Neuronal stem cell (in vitro differentiated cells): Measurements from ENCODE around the gene ZFAND2B.

Experiments
- DNase-seq: peaks from one replicate; pipeline ENCODE4 v3.0.0-alpha.2; 2013; ENCODE audit warnings: low spot score
- H2AFZ ChIP-seq: one replicate; pipeline ENCODE4 v1.6.1; 2013; ENCODE audit warnings: mild to moderate bottlenecking, low read length, inconsistent platforms
- H2AK5ac ChIP-seq: 2 replicates; pipeline ENCODE4 v1.6.1; 2013; ENCODE audit warnings: low read depth, mild to moderate bottlenecking, inconsistent platforms, low read length, moderate library complexity, mixed read lengths
- H2BK120ac ChIP-seq: 2 replicates; pipeline ENCODE4 v1.6.1; 2013; ENCODE audit warnings: low read depth, mild to moderate bottlenecking, inconsistent platforms, low read length, moderate library complexity, mixed read lengths
- H2BK12ac ChIP-seq: one replicate; pipeline ENCODE4 v1.6.1; 2013; ENCODE audit warnings: low read length, inconsistent platforms
- H2BK15ac ChIP-seq: 2 replicates; pipeline ENCODE4 v1.6.1; 2013; ENCODE audit warnings: mild to moderate bottlenecking, low read length, inconsistent platforms, mixed read lengths
- H2BK5ac ChIP-seq: one replicate; pipeline ENCODE4 v1.6.1; 2013; ENCODE audit warnings: inconsistent platforms, mild to moderate bottlenecking, low read length, moderate library complexity
- H3K14ac ChIP-seq: one replicate; pipeline ENCODE4 v1.6.1; 2013; ENCODE audit warnings: low read length, inconsistent platforms
- H3K18ac ChIP-seq: 2 replicates; pipeline ENCODE4 v1.6.1; 2013; ENCODE audit warnings: low read length, inconsistent platforms
- H3K23ac ChIP-seq: 2 replicates; pipeline ENCODE4 v1.6.1; 2013; ENCODE audit warnings: low read depth, mild to moderate bottlenecking, mixed read lengths, low read length, inconsistent platforms; ENCODE audit not compliant: poor library complexity
- H3K27ac ChIP-seq: replicated peaks from 3 replicates; pipeline ENCODE4 v1.5.1; 2013; ENCODE audit warnings: low read length, inconsistent platforms
- H3K27me3 ChIP-seq, 3 experiments: 2 replicates each; pipeline ENCODE4 v1.6.1; 2013; ENCODE audit warnings: low read length in 3 of 3, mild to moderate bottlenecking in 2 of 3, inconsistent platforms in 1 of 3, low read depth in 1 of 3, mixed read lengths in 1 of 3, moderate library complexity in 1 of 3; ENCODE audit not compliant: control insufficient read depth in 3 of 3, insufficient read depth in 3 of 3
- H3K36me3 ChIP-seq, 2 donors: replicated peaks in 1 of 2; 2 replicates each; pipeline ENCODE4 v1.6.1; 2013; ENCODE audit warnings: low read length in 2 of 2; ENCODE audit not compliant: control insufficient read depth in 2 of 2, insufficient read depth in 2 of 2
- H3K4ac ChIP-seq: 2 replicates; pipeline ENCODE4 v1.6.1; 2013; ENCODE audit warnings: inconsistent platforms, mild to moderate bottlenecking, low read length, moderate library complexity
- H3K4me1 ChIP-seq, 2 donors: 1 replicate in 1 of 2; 2 replicates in 1 of 2; pipeline ENCODE4 v1.6.1; 2013; ENCODE audit warnings: low read length in 2 of 2, low read depth in 1 of 2; ENCODE audit not compliant: control insufficient read depth in 2 of 2, insufficient read depth in 1 of 2
- H3K4me2 ChIP-seq: one replicate; pipeline ENCODE4 v1.6.1; 2013; ENCODE audit warnings: mild to moderate bottlenecking, low read length, inconsistent platforms; ENCODE audit not compliant: insufficient read depth, poor library complexity, severe bottlenecking
- H3K4me3 ChIP-seq, 2 donors: 2 replicates each; pipeline ENCODE4 v1.5.1; 2013; ENCODE audit warnings: low read length in 2 of 2, mild to moderate bottlenecking in 2 of 2, inconsistent platforms in 1 of 2, moderate library complexity in 1 of 2
- H3K79me1 ChIP-seq: one replicate; pipeline ENCODE4 v1.6.1; 2013; ENCODE audit warnings: low read depth, mild to moderate bottlenecking, inconsistent platforms, low read length, moderate library complexity
- H3K9ac ChIP-seq: one replicate; pipeline ENCODE4 v1.6.1; 2013; ENCODE audit warnings: mild to moderate bottlenecking, low read depth, low read length, inconsistent platforms; ENCODE audit not compliant: poor library complexity
- H3K9me3 ChIP-seq, 2 donors: replicated peaks in 1 of 2; 2 replicates each; pipeline versions ENCODE3 to v1.6.1; 2013; ENCODE audit warnings: low read length in 2 of 2, mild to moderate bottlenecking in 2 of 2, inconsistent platforms in 1 of 2, low read depth in 1 of 2, mixed read lengths in 1 of 2, moderate library complexity in 1 of 2; ENCODE audit not compliant: control insufficient read depth in 2 of 2, insufficient read depth in 1 of 2
- H4K8ac ChIP-seq: one replicate; pipeline ENCODE4 v1.6.1; 2013; ENCODE audit warnings: low read depth, mild to moderate bottlenecking, inconsistent platforms, low read length, moderate library complexity
- H4K91ac ChIP-seq: one replicate; pipeline ENCODE4 v1.6.1; 2013; ENCODE audit warnings: low read length, low read depth, mild to moderate bottlenecking, inconsistent platforms; ENCODE audit not compliant: poor library complexity
- WGBS, 2 donors: extraction: QIAGEN DNeasy Blood & Tissue Kit; methylation state at CpG; one replicate each; pipeline ENCODE4 v1.1.7; 2013; ENCODE audit warnings: missing lambda C conversion rate in 2 of 2, mixed read lengths in 1 of 2; ENCODE audit not compliant: insufficient read length in 2 of 2, insufficient replicate concordance in 1 of 2; ENCODE audit errors: extremely low coverage in 2 of 2; 5-methylcytosine and 5-hydroxymethylcytosine counted together

ZFAND2B gene

GRCh38 chr2:219221957-219222518 lies 15.5 kb downstream of the ZFAND2B start:
- no peak for DNase-seq
- no peak overlapping the region for H3K4ac ChIP-seq
- no peak overlapping the region for H3K23ac ChIP-seq
- no peaks in the 10 kb centered on the region for H3K9me3 ChIP-seq
- H3K36me3 ChIP-seq: peaks cover 49 to 69% of the 10 kb centered on the region in 2 donors
- peaks cover 7 to 12% of the 10 kb centered on the region in 2 donors for H3K4me1 ChIP-seq
- H2BK12ac ChIP-seq: no peak overlapping the region
- H4K91ac ChIP-seq: no peak overlapping the region
- no peak overlapping the region for H4K8ac ChIP-seq
- H2BK15ac ChIP-seq: no peak overlapping the region
- WGBS, 2 donors: no CpG with 5 or more reads among the region's 16 CpGs
- H3K4me2 ChIP-seq: no peak overlapping the region
- peaks cover 5% of the 10 kb centered on the region for H3K79me1 ChIP-seq
- H2AK5ac ChIP-seq: no peak overlapping the region
- no peak overlapping the region for H3K9ac ChIP-seq
- no peak overlapping the region for H3K18ac ChIP-seq
- H3K14ac ChIP-seq: no peak overlapping the region
- no peak overlapping the region for H3K4me3 ChIP-seq
- peak overlapping the region; percentile 66 for H2BK5ac ChIP-seq
- no peaks in the 10 kb centered on the region for H3K27me3 ChIP-seq
- H2AFZ ChIP-seq: no peak overlapping the region
- no peak overlapping the region for H2BK120ac ChIP-seq
- H3K27ac ChIP-seq: no peak overlapping the region

DNA sequence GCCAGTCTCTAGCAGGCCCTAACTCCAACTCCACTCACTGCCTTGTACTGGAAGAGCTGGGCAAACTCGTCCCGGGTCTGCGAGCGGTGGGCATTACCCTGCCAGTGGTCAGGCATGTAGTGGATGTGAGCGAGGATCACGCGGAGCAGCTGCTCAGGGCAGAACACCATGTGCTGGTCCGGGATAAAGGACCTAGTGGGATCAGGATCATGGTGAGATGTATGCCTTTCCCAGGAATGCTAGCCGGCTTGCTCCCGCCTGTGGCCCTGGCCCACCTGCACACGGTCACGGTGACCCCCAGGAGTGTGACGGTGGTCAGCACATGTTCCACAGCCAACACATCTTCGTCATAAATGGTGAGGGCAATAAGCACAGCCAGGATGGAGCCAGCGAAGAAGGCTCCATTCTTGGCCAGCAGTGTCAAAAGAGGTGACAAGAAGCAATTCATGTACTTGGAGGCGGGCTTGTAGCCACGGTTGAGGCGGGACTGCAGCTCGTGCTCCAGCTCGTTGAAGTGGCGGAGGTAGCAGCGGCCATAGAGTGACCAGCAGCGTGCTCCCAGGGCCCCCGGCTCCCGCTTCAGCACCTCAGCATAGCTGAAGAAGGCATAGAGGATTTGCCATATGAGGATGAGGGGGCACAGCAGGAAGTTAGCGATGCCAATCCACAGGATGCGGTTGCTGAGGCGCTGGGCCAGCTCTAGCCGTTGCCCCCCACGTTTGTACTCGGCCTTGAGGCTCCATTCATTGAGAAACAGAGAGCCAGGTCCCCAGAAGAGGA lies 17.4 kb downstream of the ZFAND2B start:
- peak overlapping the region; percentile 48 for H3K23ac ChIP-seq
- no peak overlapping the region for H2BK120ac ChIP-seq

DNA sequence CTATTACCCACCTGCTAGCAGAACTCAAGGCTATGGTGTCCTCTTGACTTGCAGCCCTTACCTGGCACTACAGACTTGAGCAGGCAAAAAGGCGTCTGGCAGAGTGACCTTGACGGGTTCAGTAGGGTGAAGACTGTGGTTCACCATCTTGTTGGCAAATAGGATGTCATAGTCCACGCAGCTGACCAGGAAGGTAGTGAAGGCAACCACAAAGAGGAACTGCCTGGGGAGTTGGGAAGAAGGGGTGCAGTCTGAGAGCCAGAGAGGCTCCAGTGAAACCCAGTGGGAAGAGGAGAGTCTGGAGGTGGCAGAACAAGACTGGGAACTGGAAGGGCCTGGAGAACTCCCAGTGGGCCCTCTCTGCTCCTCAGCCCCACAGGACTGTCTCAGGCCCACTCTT lies 18.8 kb downstream of the ZFAND2B start:
- H3K4me2 ChIP-seq: no peak overlapping the region
- H3K14ac ChIP-seq: no peak overlapping the region
- H3K27ac ChIP-seq: no peak overlapping the region
- no peaks in the 10 kb centered on the region for H3K9me3 ChIP-seq
- no peak overlapping the region for H3K4ac ChIP-seq
- no peak overlapping the region for H2BK12ac ChIP-seq
- H2AFZ ChIP-seq: no peak overlapping the region
- DNase-seq: no peak
- H2AK5ac ChIP-seq: no peak overlapping the region
- no peak overlapping the region for H3K23ac ChIP-seq
- no peak overlapping the region for H3K9ac ChIP-seq
- H3K4me1 ChIP-seq: peaks cover 4 to 6% of the 10 kb centered on the region in 2 donors
- no CpG with 5 or more reads among the region's 3 CpGs for WGBS, 2 donors
- no peaks in the 10 kb centered on the region for H3K27me3 ChIP-seq
- H2BK15ac ChIP-seq: no peak overlapping the region
- H4K91ac ChIP-seq: no peak overlapping the region
- H3K18ac ChIP-seq: no peak overlapping the region
- no peak overlapping the region for H3K4me3 ChIP-seq
- H2BK120ac ChIP-seq: no peak overlapping the region
- H3K36me3 ChIP-seq: peaks cover 43 to 65% of the 10 kb centered on the region in 2 donors
- H2BK5ac ChIP-seq: no peak overlapping the region
- peaks cover 18% of the 10 kb centered on the region for H3K79me1 ChIP-seq
- no peak overlapping the region for H4K8ac ChIP-seq

More for the DNA sequence above, 17.4 kb downstream of the ZFAND2B start:
- Histone ChIP-seq H3K4me2 (no peak overlapping the region), H3K9me3 (no peaks in the 10 kb centered on the region), H3K9ac (no peak overlapping the region), H3K4me3 (no peak overlapping the region), H4K91ac (no peak overlapping the region), H3K4ac (no peak overlapping the region), H2BK15ac (no peak overlapping the region), H3K14ac (no peak overlapping the region), H4K8ac (peak overlapping the region; percentile 97), H3K27ac (no peak overlapping the region), H3K36me3 (peaks cover 49 to 75% of the 10 kb centered on the region in 2 donors), H2BK5ac (no peak overlapping the region), H3K27me3 (no peaks in the 10 kb centered on the region), H2AK5ac (no peak overlapping the region), H3K18ac (no peak overlapping the region), H2AFZ (no peak overlapping the region), H3K4me1 (peaks cover 9 to 13% of the 10 kb centered on the region in 2 donors), H2BK12ac (no peak overlapping the region), H3K79me1 (peaks cover 18% of the 10 kb centered on the region)
- whole genome bisulfite sequencing, 2 donors: no CpG with 5 or more reads among the region's 31 CpGs
- DNase-seq: no peak
